ENCODE data around the gene HRC. TPM values are rescaled to one million over a fixed set of nuclear protein-coding genes. Genes with fewer than 3 reads are reported as not detected.

The HRC gene
- polyA plus RNA-seq, 3 donors, result 24.8 to 36.4 (median 33.1) TPM

Other genes starting within 250 kb of the HRC start
- 10 to 100 TPM in 1 of 3 donors, 1 to 10 TPM in 2; 8.5 to 11.6 (median 9.7) TPM for gene DHDH, start 221.7 kb downstream of the HRC start, polyA plus RNA-seq (ENCODE audit: insufficient read length in 3 of 3)
- 10 to 100 TPM; 76.5 to 91.9 (median 87.6) TPM for gene BAX, start 200.5 kb downstream of the HRC start, polyA plus RNA-seq (ENCODE audit: insufficient read length in 3 of 3)
- 1,000 to 10,000 TPM; 2,476 to 3,205 (median 2,712) TPM for gene FTL, start 190.1 kb downstream of the HRC start, polyA plus RNA-seq (ENCODE audit: insufficient read length in 3 of 3)
- 10 to 100 TPM; 42.9 to 56.7 (median 55.5) TPM for gene GYS1, start 162.1 kb downstream of the HRC start, polyA plus RNA-seq (ENCODE audit: insufficient read length in 3 of 3)
- gene RUVBL2, start 161.5 kb downstream of the HRC start, polyA plus RNA-seq (ENCODE audit: insufficient read length in 3 of 3), result 100 to 1,000 TPM in 2 of 3 donors, 10 to 100 TPM in 1; 96.2 to 118 (median 101) TPM
- gene LHB, start 138.3 kb downstream of the HRC start, polyA plus RNA-seq (ENCODE audit: insufficient read length in 3 of 3), result under 1 TPM in 2 of 3 donors, not detected in 1; 0.30 to 0.71 TPM
- gene CGB3, start 131.1 kb downstream of the HRC start, polyA plus RNA-seq (ENCODE audit: insufficient read length in 3 of 3), result not detected
- not detected for gene CGB2, start 123.5 kb downstream of the HRC start, polyA plus RNA-seq (ENCODE audit: insufficient read length in 3 of 3)
- gene CGB1, start 118.5 kb downstream of the HRC start, polyA plus RNA-seq (ENCODE audit: insufficient read length in 3 of 3), result not detected
- under 1 TPM in 1 of 3 donors, not detected in 2; 0.20 TPM for gene CGB5, start 111.5 kb downstream of the HRC start, polyA plus RNA-seq (ENCODE audit: insufficient read length in 3 of 3)
- gene CGB8, start 106.3 kb downstream of the HRC start, polyA plus RNA-seq (ENCODE audit: insufficient read length in 3 of 3), result under 1 TPM in 1 of 3 donors, not detected in 2; 0.39 TPM
- 1 to 10 TPM in 2 of 3 donors, under 1 TPM in 1; 0.74 to 1.4 (median 1.2) TPM for gene CGB7, start 97.6 kb downstream of the HRC start, polyA plus RNA-seq (ENCODE audit: insufficient read length in 3 of 3)
- 1 to 10 TPM; 3.2 to 6.5 (median 5.7) TPM for gene NTF4, start 90.6 kb downstream of the HRC start, polyA plus RNA-seq (ENCODE audit: insufficient read length in 3 of 3)
- gene KCNA7, start 82.7 kb downstream of the HRC start, polyA plus RNA-seq (ENCODE audit: insufficient read length in 3 of 3), result under 1 TPM; 0.03 to 0.13 (median 0.05) TPM
- 100 to 1,000 TPM; 322 to 406 (median 393) TPM for gene SNRNP70, start 69.9 kb downstream of the HRC start, polyA plus RNA-seq (ENCODE audit: insufficient read length in 3 of 3)
- 10 to 100 TPM in 2 of 3 donors, 1 to 10 TPM in 1; 9.0 to 11.5 (median 10.1) TPM for gene LIN7B, start 41.0 kb downstream of the HRC start, polyA plus RNA-seq (ENCODE audit: insufficient read length in 3 of 3)
- 1 to 10 TPM; 1.1 to 1.4 (median 1.1) TPM for gene C19orf73, start 36.3 kb downstream of the HRC start, polyA plus RNA-seq (ENCODE audit: insufficient read length in 3 of 3)
- gene PPFIA3, start 35.9 kb downstream of the HRC start, polyA plus RNA-seq (ENCODE audit: insufficient read length in 3 of 3), result 1 to 10 TPM; 6.7 to 9.4 (median 9.0) TPM
- gene TRPM4, start 2.4 kb upstream of the HRC start, polyA plus RNA-seq (ENCODE audit: insufficient read length in 3 of 3), result 10 to 100 TPM; 29.4 to 62.7 (median 39.0) TPM
- 1 to 10 TPM; 2.3 to 5.7 (median 4.6) TPM for gene SLC6A16, start 169.8 kb upstream of the HRC start, polyA plus RNA-seq (ENCODE audit: insufficient read length in 3 of 3)
- 10 to 100 TPM; 26.6 to 38.2 (median 36.4) TPM for gene CD37, start 180.0 kb upstream of the HRC start, polyA plus RNA-seq (ENCODE audit: insufficient read length in 3 of 3)
- 100 to 1,000 TPM in 2 of 3 donors, 10 to 100 TPM in 1; 89.0 to 114 (median 109) TPM for gene TEAD2, start 207.0 kb upstream of the HRC start, polyA plus RNA-seq (ENCODE audit: insufficient read length in 3 of 3)
- 1 to 10 TPM; 4.2 to 6.7 (median 5.8) TPM for gene DKKL1, start 208.5 kb upstream of the HRC start, polyA plus RNA-seq (ENCODE audit: insufficient read length in 3 of 3)
- under 1 TPM in 2 of 3 donors, not detected in 1; 0.10 to 0.34 TPM for gene KASH5, start 232.9 kb upstream of the HRC start, polyA plus RNA-seq (ENCODE audit: insufficient read length in 3 of 3)

Data from renal pelvis (tissue), 3 donors.